Testis (tissue), 2 donors: Measurements from ENCODE around the gene PDE10A.

Experiments
- CTCF ChIP-seq, 3 experiments: fragments of 450-650 bp in 2 of 3; fragments of 200-600 bp in 1 of 3; sonication (generic) in 1 of 3; IDR thresholded peaks; one replicate each; pipeline ENCODE4 v1.5.1; 2016 to 2019; ENCODE audit warnings: antibody characterized with exemption in 3 of 3, mild to moderate bottlenecking in 2 of 3, moderate library complexity in 1 of 3
- POLR2A ChIP-seq: fragments of 450-650 bp; IDR thresholded peaks from one replicate; pipeline ENCODE4 v1.6.1; 2017; ENCODE audit warnings: antibody characterized with exemption, mild to moderate bottlenecking, moderate library complexity

- TF ChIP-seq CTCF (IDR thresholded peaks at IDR 0.05) (no peak), POLR2A (no peak)
Observed at GRCh38 chr6:165469483-165469882, 193.6 kb downstream of the PDE10A start.
